HepG2 (cell line): ENCODE data around the gene GRK6.

Experiments
- ZNF660 ChIP-seq: sonication (generic); formaldehyde crosslinking; IDR thresholded peaks from 2 replicates; pipeline ENCODE4 v1.5.1; 2020; ENCODE audit warnings: mild to moderate bottlenecking, low read depth, missing genetic modification reagents, borderline replicate concordance
- TF ChIP-seq, protein P1 (sequence below): sonication (generic); formaldehyde crosslinking; IDR thresholded peaks from 2 replicates; pipeline ENCODE4 v1.8.0; 2022; ENCODE audit warnings: mild to moderate bottlenecking, missing genetic modification reagents, borderline replicate concordance
- TF ChIP-seq, protein P2 (sequence below): sonication (generic); formaldehyde crosslinking; IDR thresholded peaks from 2 replicates; pipeline ENCODE4 v1.5.0; 2020; ENCODE audit warnings: mild to moderate bottlenecking, missing genetic modification reagents, moderate library complexity

DNA sequence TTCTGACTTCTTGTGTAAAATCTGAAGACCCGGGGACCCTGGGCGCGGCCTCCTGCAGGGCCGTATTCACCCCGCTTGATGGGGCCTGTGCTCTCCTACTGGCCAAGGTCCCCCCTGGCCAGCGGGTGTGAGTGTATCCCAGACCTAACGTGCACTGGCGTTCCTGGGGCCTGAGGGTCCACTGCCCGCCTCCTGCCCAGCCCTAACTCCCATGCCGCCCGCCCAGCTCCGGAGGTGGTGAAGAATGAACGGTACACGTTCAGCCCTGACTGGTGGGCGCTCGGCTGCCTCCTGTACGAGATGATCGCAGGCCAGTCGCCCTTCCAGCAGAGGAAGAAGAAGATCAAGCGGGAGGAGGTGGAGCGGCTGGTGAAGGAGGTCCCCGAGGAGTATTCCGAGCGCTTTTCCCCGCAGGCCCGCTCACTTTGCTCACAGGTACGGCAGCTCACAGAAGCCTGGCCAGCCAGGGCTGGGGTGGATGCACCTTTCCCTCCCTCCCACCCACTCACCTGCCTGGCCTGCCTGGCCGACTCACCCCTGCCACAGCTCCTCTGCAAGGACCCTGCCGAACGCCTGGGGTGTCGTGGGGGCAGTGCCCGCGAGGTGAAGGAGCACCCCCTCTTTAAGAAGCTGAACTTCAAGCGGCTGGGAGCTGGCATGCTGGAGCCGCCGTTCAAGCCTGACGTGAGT, 9.5 kb downstream of the GRK6 start:
- no peak for TF ChIP-seq ZNF660 (CRISPR knock-in tag)
- TF ChIP-seq, protein P1, sequence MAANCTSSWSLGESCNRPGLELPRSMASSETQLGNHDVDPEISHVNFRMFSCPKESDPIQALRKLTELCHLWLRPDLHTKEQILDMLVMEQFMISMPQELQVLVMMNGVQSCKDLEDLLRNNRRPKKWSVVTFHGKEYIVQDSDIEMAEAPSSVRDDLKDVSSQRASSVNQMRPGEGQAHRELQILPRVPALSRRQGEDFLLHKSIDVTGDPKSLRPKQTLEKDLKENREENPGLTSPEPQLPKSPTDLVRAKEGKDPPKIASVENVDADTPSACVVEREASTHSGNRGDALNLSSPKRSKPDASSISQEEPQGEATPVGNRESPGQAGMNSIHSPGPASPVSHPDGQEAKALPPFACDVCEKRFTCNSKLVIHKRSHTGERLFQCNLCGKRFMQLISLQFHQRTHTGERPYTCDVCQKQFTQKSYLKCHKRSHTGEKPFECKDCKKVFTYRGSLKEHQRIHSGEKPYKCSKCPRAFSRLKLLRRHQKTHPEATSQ, result no peak
- TF ChIP-seq, protein P2, sequence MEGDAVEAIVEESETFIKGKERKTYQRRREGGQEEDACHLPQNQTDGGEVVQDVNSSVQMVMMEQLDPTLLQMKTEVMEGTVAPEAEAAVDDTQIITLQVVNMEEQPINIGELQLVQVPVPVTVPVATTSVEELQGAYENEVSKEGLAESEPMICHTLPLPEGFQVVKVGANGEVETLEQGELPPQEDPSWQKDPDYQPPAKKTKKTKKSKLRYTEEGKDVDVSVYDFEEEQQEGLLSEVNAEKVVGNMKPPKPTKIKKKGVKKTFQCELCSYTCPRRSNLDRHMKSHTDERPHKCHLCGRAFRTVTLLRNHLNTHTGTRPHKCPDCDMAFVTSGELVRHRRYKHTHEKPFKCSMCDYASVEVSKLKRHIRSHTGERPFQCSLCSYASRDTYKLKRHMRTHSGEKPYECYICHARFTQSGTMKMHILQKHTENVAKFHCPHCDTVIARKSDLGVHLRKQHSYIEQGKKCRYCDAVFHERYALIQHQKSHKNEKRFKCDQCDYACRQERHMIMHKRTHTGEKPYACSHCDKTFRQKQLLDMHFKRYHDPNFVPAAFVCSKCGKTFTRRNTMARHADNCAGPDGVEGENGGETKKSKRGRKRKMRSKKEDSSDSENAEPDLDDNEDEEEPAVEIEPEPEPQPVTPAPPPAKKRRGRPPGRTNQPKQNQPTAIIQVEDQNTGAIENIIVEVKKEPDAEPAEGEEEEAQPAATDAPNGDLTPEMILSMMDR (CRISPR knock-in tag), result no peak
